Immature natural killer cell (primary cell): Measurements from ENCODE around the gene TFF3. TPM values are rescaled to one million over a fixed set of nuclear protein-coding genes. Genes with fewer than 3 reads are reported as not detected.

Experiments
- DNase-seq, 3 donors: peaks; one replicate each; pipeline ENCODE4 v3.0.0; 2022; ENCODE audit warnings: mixed read lengths in 1 of 3
- H3K27ac Mint-ChIP-seq, 6 donors: one replicate each; pipeline ENCODE4 v1.8.0; 2020; ENCODE audit warnings: mixed read lengths in 6 of 6, mild to moderate bottlenecking in 5 of 6, inconsistent platforms in 4 of 6, moderate library complexity in 3 of 6
- H3K27me3 Mint-ChIP-seq, 3 donors: one replicate each; pipeline ENCODE4 v1.8.0; 2020 to 2021; ENCODE audit warnings: low read depth in 3 of 3, mild to moderate bottlenecking in 3 of 3, mixed read lengths in 3 of 3, moderate library complexity in 3 of 3, inconsistent platforms in 1 of 3
- H3K36me3 Mint-ChIP-seq, 3 donors: one replicate each; pipeline ENCODE4 v1.8.0; 2020; ENCODE audit warnings: mixed read lengths in 3 of 3, inconsistent platforms in 2 of 3, mild to moderate bottlenecking in 2 of 3
- H3K4me1 Mint-ChIP-seq, 2 donors: one replicate each; pipeline ENCODE4 v1.8.0; 2020; ENCODE audit warnings: inconsistent platforms in 2 of 2, mild to moderate bottlenecking in 2 of 2, mixed read lengths in 2 of 2, moderate library complexity in 1 of 2
- H3K4me3 Mint-ChIP-seq, 5 donors: one replicate each; pipeline ENCODE4 v1.8.0; 2020; ENCODE audit warnings: mild to moderate bottlenecking in 5 of 5, mixed read lengths in 5 of 5, inconsistent platforms in 3 of 5, moderate library complexity in 3 of 5
- H3K9me3 Mint-ChIP-seq, 6 donors: one replicate each; pipeline ENCODE4 v1.8.0; 2020; ENCODE audit warnings: mild to moderate bottlenecking in 6 of 6, mixed read lengths in 6 of 6, inconsistent platforms in 4 of 6, moderate library complexity in 3 of 6
- polyA plus RNA-seq, 3 donors: library from polyadenylated mRNA; unstranded; fragments of 300-500 nt; fragmentation: Illumina TruSeq; gene quantifications; one replicate each; pipeline ENCODE4 v1.2.3, GENCODE V29; 2021

The TFF3 gene
- polyA plus RNA-seq, 3 donors from 2014 or later: not detected

DNA sequence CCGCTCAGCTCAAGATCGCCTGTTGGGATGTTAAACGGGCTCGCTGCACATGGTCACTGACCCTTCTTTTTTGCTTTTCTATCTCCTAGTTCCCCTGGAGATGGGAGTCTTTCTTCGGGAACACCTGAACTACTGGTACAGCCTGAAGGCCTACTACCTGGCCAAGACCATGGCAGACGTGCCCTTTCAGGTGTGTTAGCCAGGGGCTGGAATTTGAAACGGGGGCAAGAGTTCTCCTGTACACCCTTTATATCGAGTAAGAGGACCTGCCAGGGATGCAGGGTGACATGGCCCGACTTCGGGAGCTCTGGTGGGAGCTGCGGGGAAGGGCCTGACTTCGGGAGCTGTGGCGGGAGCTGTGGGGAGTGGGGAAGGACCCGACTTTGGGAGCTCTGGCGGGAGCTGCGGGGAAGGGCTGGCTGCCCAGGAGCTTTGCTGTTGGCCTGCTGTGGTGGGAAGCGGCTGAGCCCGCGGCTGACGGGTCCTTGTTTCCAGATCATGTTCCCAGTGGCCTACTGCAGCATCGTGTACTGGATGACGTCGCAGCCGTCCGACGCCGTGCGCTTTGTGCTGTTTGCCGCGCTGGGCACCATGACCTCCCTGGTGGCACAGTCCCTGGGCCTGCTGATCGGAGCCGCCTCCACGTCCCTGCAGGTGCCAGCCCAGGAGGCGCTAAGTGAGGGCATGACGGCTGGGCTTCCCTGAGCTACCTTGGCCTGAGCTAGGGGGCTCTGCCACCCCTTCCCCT, 24.0 kb downstream of the TFF3 start:
- no peaks in the 10 kb centered on the region for H3K9me3 Mint-ChIP-seq
- H3K27me3 Mint-ChIP-seq: no peaks in the 10 kb centered on the region
- no peak for DNase-seq
- peaks cover 17 to 46% (median 33%) of the 10 kb centered on the region in 3 donors for H3K36me3 Mint-ChIP-seq
- H3K4me1 Mint-ChIP-seq: peaks cover 0 to 6% of the 10 kb centered on the region in 2 donors
- H3K27ac Mint-ChIP-seq: no peak overlapping the region
- H3K4me3 Mint-ChIP-seq: no peak overlapping the region

DNA sequence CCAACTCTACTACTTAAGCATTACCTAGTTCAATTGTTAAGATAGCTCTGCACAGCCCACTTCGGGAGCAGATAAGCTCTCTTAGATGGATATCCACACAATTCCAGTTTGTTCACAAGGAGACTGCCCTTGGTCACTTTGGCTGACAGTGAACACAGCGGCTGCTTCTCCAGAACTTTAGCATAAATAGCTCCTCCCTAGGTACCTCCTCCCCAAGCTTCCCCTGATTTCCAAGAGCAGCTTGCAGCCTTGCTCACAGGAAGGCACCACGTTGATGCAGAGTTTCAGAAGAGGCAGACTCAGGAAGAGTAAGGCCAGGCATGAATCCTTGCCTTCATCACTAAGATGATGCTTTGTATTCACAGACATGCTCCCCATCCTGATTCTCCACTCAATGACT, 24.7 kb downstream of the TFF3 start:
- H3K27ac Mint-ChIP-seq: peak overlapping the region in 1 of 6 donors; percentile 55

DNA sequence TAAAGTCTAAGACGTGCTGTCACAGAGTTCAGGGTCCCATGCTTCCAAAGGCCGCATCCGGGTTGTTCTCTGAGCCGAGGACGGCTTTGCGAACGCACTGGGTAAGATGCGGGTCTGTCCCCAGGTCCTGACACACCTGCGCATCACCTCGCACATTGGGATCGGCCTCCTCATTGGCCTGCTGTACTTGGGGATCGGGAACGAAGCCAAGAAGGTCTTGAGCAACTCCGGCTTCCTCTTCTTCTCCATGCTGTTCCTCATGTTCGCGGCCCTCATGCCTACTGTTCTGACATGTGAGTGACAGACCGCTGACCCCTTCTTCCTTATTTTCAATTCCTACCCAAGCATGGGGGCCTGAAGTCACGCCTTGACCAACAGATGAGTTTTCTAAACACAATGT, 25.3 kb downstream of the TFF3 start:
- Mint-ChIP-seq H3K27ac (no peak overlapping the region), H3K36me3 (peaks cover 9 to 43% (median 35%) of the 10 kb centered on the region in 3 donors), H3K27me3 (peaks cover 0 to 5% (median 0%) of the 10 kb centered on the region in 3 donors), H3K9me3 (no peaks in the 10 kb centered on the region), H3K4me1 (peaks cover 0 to 14% of the 10 kb centered on the region in 2 donors), H3K4me3 (no peak overlapping the region)
- no peak for DNase-seq

More for the DNA sequence above, 24.7 kb downstream of the TFF3 start:
- Mint-ChIP-seq H3K4me1 (peaks cover 0 to 13% of the 10 kb centered on the region in 2 donors), H3K4me3 (no peak overlapping the region), H3K27me3 (peaks cover 0 to under 1% (median 0%) of the 10 kb centered on the region in 3 donors), H3K9me3 (no peaks in the 10 kb centered on the region), H3K36me3 (peaks cover 12 to 46% (median 35%) of the 10 kb centered on the region in 3 donors)
- DNase-seq: no peak

DNA sequence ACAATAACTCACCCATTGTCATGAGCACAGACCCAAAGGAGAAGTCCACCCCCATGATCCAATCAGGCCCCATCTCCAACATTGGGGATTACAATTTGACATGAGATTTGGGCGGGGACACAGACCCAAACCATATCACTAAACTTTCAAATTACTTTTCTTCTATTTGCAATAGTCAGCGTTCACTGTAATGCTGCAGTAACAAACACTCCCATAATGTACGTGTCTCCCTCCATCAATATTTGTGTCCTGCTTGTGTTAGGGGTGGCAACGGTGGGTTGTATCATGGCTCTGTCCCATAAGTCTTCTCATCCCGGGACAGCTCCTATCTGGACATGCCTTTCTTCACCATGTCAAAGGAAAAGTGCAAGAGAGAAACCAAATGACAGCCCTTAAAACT, 26.2 kb downstream of the TFF3 start:
- Mint-ChIP-seq H3K4me3 (no peak overlapping the region), H3K27ac (no peak overlapping the region), H3K4me1 (peaks cover 0 to 14% of the 10 kb centered on the region in 2 donors), H3K9me3 (no peaks in the 10 kb centered on the region), H3K36me3 (peaks cover 6 to 44% (median 35%) of the 10 kb centered on the region in 3 donors), H3K27me3 (peaks cover 0 to 5% (median 0%) of the 10 kb centered on the region in 3 donors)
- DNase-seq: no peak

DNA sequence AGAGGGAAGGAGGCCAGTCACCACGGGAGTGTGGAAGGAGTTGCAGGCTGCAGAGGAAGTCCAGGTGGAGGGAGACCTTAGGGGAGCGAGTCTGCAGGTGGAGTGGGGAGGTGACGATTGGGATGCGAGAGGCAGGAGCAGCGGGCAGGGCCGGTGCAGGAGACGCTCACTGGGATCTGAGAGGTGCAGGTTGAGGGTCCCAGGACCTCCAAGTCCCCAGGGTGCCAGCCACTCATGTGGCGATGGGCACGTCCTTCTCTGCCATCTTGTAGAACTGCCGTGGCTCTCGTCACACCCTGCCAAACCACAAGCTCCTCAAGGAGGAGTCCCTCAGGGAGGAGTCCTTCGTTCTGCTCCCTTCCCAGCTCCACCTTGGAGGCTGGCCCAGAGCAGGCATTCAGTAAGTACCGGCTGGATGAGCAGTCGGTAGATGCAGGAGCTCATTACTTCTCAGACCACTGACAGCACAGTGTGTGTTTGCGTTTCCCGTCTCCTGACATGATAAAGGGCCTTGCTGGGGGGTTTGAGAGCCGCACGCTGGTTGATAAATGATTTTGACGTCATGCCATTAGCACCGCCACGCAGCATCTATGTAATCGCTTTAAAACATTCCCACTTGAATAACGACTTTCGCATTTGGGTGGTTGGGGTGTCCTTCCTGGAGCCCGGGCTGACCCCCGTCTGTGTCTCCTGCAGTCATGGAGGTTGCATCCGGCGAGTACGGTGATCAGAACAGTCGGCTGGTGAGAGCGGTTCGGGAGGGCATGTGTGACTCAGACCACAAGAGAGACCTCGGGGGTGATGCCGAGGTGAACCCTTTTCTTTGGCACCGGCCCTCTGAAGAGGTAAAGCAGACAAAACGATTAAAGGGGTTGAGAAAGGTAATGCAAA, 27.8 kb downstream of the TFF3 start:
- DNase-seq: no peak
- Mint-ChIP-seq H3K27me3 (peaks cover 0 to 5% (median 0%) of the 10 kb centered on the region in 3 donors), H3K36me3 (peaks cover 6 to 44% (median 35%) of the 10 kb centered on the region in 3 donors)

DNA sequence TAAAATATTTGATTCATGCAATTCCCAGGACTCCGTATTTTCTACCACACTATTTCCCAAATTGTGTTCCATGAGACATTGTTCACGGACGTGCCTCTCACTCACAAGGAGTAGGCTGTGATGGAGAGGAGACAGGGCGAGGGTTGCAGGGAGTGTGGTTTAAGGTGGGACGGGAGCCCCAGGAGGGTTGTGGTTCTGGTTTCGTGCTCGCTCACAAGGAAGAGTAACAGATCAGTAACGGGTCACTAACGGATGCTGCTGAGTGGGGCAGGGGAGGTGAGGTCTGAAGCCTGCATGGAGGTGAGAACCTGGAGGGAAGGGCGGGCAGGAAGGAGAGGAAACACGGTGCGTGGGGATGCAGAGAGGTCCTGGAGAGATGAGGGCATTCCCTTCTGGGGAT, 28.8 kb downstream of the TFF3 start:
- Mint-ChIP-seq H3K27me3 (peaks cover 0 to 6% (median 0%) of the 10 kb centered on the region in 3 donors), H3K27ac (peak overlapping the region in 1 of 6 donors; percentile 32), H3K4me1 (peaks cover 0 to 14% of the 10 kb centered on the region in 2 donors), H3K4me3 (no peak overlapping the region), H3K9me3 (no peaks in the 10 kb centered on the region), H3K36me3 (peaks cover 6 to 44% (median 35%) of the 10 kb centered on the region in 3 donors)
- no peak for DNase-seq

More for the DNA sequence above, 27.8 kb downstream of the TFF3 start:
- peaks cover 0 to 14% of the 10 kb centered on the region in 2 donors for H3K4me1 Mint-ChIP-seq
- H3K27ac Mint-ChIP-seq: no peak overlapping the region
- no peaks in the 10 kb centered on the region for H3K9me3 Mint-ChIP-seq
- H3K4me3 Mint-ChIP-seq: no peak overlapping the region

DNA sequence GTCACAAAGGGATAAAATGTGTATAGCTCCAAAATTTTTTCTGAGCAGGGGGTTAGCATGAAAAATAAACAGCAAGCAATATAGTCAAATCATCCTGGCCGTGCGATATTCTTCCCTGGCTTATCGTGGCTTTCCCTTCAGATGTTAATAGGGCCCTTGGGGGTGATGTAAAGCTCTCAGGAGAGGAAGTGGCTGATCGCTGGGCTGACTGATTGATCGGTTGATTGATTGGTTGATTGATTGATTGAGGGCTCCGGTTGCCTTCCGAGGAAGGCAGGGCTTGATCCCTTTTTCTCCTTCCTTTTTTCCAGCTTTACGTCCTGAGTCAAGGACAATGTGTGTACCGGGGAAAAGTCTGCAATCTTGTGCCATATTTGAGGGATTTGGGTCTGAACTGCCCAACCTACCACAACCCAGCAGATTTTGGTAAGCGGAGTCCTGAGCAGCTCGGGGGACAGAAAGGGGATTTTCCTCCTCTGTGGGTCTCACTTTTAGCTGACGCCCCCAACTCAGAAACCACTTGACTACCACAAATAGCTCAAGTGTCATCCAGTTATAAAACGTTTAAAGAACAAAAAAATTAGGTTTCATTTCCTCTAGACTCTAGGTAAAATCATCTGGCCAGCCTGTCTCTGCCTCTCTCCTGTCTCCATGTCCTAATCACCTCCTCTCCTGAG, 29.5 kb downstream of the TFF3 start:
- Mint-ChIP-seq H3K9me3 (no peaks in the 10 kb centered on the region), H3K4me1 (peaks cover 0 to 14% of the 10 kb centered on the region in 2 donors), H3K36me3 (peaks cover 6 to 40% (median 35%) of the 10 kb centered on the region in 3 donors), H3K4me3 (no peak overlapping the region), H3K27ac (peak overlapping the region in 1 of 6 donors; percentile 32), H3K27me3 (peaks cover 0 to 6% (median 0%) of the 10 kb centered on the region in 3 donors)
- no peak for DNase-seq

DNA sequence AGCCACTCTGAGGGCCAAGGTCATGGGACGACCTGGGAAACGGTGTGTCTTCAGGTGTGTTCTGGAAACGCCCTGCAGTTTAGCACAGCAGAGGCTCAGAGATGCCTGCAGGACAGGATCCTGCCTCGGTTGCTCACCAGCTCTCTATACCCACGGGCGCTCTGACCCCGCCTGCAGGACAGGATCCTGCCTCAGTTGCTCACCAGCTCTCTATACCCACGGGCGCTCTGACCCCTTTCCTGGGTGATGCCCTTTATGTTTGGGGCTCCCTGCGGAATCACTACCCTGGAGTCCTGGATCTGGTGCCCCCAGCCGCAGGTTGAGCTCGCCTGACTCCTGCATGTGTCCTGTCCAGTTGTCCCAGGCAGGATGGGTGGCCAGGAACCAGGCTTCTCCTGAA, 32.5 kb downstream of the TFF3 start:
- DNase-seq: no peak
- Mint-ChIP-seq H3K4me3 (no peak overlapping the region), H3K27ac (no peak overlapping the region), H3K4me1 (peaks cover 2 to 14% of the 10 kb centered on the region in 2 donors), H3K9me3 (no peaks in the 10 kb centered on the region), H3K36me3 (peaks cover 0 to 29% (median 28%) of the 10 kb centered on the region in 3 donors), H3K27me3 (peaks cover 0 to 6% (median 0%) of the 10 kb centered on the region in 3 donors)

DNA sequence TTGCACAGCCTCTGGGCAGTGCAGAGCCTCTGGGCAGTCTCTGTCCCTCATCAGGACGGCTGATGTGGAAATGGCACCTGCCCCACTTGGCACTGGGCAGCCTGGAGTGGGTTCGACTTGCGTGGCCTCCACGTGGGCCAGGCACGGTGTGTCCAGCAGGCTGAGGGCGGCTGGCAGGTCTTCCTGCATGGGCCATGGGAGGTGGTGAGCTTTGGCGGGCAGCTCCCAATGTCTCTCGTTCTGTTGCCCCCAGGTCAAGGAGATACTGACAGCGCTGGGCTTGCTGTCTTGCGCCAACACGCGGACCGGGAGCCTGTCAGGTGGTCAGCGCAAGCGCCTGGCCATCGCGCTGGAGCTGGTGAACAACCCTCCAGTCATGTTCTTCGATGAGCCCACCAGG, 33.2 kb downstream of the TFF3 start:
- Mint-ChIP-seq H3K27me3 (peaks cover 0 to 6% (median 0%) of the 10 kb centered on the region in 3 donors), H3K9me3 (no peaks in the 10 kb centered on the region), H3K27ac (no peak overlapping the region), H3K36me3 (peaks cover 2 to 29% (median 26%) of the 10 kb centered on the region in 3 donors), H3K4me3 (no peak overlapping the region), H3K4me1 (peaks cover 2 to 14% of the 10 kb centered on the region in 2 donors)
- DNase-seq: no peak

DNA sequence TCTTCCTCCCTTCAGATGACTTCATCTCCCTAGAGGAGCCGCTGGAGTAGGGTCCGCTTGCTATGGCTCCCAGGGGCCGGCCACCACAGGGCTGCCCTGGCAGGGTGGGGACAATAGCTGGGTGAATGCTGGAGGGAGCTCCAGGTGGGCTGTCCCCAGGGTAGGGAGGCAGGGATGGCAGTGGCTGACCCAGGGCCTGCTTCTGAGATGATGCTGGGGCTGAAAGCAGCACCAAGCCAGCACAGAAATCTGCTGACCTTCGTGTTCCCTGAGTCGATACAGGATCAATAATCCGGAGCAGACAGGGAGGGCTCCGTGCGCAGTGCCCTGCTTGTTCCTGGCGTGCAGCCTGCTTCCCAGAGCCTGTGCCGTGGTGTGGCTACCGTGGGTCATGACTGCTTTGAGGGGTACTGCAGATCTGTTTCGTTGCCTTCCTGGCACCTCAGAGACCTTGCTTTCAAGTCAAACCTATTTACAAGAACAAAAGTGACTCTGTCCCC, 34.0 kb downstream of the TFF3 start:
- no peak overlapping the region for H3K27ac Mint-ChIP-seq
- H3K4me1 Mint-ChIP-seq: peaks cover 2 to 9% of the 10 kb centered on the region in 2 donors
- H3K27me3 Mint-ChIP-seq: peaks cover 0 to 6% (median 0%) of the 10 kb centered on the region in 3 donors
- no peaks in the 10 kb centered on the region for H3K9me3 Mint-ChIP-seq
- no peak for DNase-seq
- H3K36me3 Mint-ChIP-seq: peaks cover 4 to 28% (median 18%) of the 10 kb centered on the region in 3 donors
- no peak overlapping the region for H3K4me3 Mint-ChIP-seq

DNA sequence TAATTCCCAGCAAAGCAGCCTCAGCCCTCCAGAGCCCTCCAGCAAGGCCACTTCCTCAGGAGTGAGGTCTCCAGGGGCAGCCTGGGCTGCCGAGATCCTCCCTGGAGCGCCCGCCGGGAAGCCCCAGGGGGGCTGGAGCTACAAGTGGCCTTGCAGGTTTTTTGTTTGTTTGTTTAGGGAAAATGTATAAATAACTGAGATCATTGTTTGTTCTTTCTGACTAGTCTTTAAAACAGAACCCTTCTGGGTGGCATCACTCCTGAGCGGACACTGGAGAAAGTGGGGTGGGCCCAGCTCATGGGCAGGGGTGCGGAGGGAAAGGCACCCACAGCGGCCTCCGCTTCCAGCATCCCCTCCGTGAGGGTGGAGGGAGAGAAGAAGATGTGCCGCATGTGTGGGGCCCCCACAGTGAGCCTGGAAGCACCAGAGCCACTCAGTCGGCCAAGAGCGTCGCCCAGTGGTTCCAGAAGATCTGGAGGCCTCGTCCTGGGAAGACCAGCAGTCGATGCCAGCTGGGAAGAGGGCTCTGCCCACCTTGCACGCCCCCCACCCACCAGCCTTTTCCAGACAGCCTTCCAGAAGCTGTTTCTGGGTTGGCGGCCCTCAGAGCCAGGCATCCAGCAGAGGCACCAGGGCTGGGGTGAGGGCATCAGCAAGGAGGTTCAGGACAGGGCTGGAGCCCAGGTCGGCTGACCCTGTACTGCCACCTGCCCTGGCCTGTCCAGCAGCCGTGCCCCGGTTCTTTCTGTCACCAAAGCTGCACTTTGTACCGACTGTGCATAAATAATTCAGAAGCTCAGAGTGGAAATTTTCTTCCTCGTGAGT, 34.6 kb downstream of the TFF3 start:
- no peak overlapping the region for H3K27ac Mint-ChIP-seq
- peaks cover 2% of the 10 kb centered on the region in 2 donors for H3K4me1 Mint-ChIP-seq
- H3K36me3 Mint-ChIP-seq: peaks cover 4 to 22% (median 13%) of the 10 kb centered on the region in 3 donors
- no peak overlapping the region for H3K4me3 Mint-ChIP-seq
- DNase-seq: no peak
- peaks cover 0 to 6% (median 0%) of the 10 kb centered on the region in 3 donors for H3K27me3 Mint-ChIP-seq
- H3K9me3 Mint-ChIP-seq: no peaks in the 10 kb centered on the region

DNA sequence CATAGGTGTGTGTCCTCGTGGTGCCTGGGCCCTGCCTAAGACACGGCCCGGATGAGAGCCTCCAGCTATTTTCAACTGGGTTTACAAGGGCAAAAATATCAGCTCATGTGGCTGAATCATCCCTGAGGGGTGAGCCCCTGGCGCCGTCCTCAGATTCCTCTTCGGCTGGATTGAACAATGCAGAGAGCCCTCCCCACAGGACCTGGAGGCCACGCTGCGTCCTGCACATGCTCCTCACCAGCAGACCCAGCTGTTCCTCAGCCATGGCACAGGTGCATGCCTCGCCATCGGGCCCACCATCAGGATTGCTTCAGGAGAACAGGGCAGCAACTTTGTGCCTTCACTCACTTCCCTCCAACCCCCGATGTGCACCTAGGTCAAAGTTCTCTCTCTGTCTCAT, 35.3 kb downstream of the TFF3 start:
- Mint-ChIP-seq H3K4me1 (peaks cover 0 to 2% of the 10 kb centered on the region in 2 donors), H3K9me3 (no peaks in the 10 kb centered on the region), H3K27ac (no peak overlapping the region), H3K4me3 (no peak overlapping the region), H3K27me3 (peaks cover 0 to 2% (median 1%) of the 10 kb centered on the region in 3 donors), H3K36me3 (peaks cover 4 to 24% (median 12%) of the 10 kb centered on the region in 3 donors)
- DNase-seq: no peak
